ENCODE measurements around the gene LYZL4. TPM values are rescaled to one million over a fixed set of nuclear protein-coding genes. Genes with fewer than 3 reads are reported as not detected.

Gene LYZL4
- polyA plus RNA-seq, 1 donor from 2014 or later = not detected

- no peak for TF ChIP-seq TAF1 (IDR thresholded peaks at IDR 0.05; ENCODE audit: low read depth)
- TF ChIP-seq SMC3 (conservative IDR thresholded peaks at IDR 0.05; ENCODE audit: poor library complexity) = no peak
Measured at GRCh38 chr3:42408156-42408555, 2.3 kb downstream of the LYZL4 start (continued).

- Histone ChIP-seq H3K9me3 (ENCODE audit: low read length) (no peaks in the 10 kb centered on the region), H3K9me2 (ENCODE audit: insufficient read depth, low read length) (no peaks in the 10 kb centered on the region), H2AFZ (ENCODE audit: low read depth, low read length) (no peak overlapping the region), H3K4me3 (ENCODE audit: low read length) (no peak overlapping the region), H3K27ac (ENCODE audit: low read length) (no peak overlapping the region), H3K27me3 (ENCODE audit: insufficient read depth, low read depth, low read length) (no peaks in the 10 kb centered on the region), H3K4me2 (ENCODE audit: low read length) (no peak overlapping the region), H3K9ac (ENCODE audit: low read length) (no peak overlapping the region), H3F3A (ENCODE audit: insufficient read depth, low read length, poor library complexity, severe bottlenecking) (no peaks in the 10 kb centered on the region), H3K36me3 (ENCODE audit: insufficient read depth, low read length) (no peaks in the 10 kb centered on the region), H3K79me2 (replicated peaks; ENCODE audit: insufficient read depth, low read length) (no peaks in the 10 kb centered on the region), H4K20me1 (ENCODE audit: insufficient read depth) (no peaks in the 10 kb centered on the region)
- TF ChIP-seq, protein P1, sequence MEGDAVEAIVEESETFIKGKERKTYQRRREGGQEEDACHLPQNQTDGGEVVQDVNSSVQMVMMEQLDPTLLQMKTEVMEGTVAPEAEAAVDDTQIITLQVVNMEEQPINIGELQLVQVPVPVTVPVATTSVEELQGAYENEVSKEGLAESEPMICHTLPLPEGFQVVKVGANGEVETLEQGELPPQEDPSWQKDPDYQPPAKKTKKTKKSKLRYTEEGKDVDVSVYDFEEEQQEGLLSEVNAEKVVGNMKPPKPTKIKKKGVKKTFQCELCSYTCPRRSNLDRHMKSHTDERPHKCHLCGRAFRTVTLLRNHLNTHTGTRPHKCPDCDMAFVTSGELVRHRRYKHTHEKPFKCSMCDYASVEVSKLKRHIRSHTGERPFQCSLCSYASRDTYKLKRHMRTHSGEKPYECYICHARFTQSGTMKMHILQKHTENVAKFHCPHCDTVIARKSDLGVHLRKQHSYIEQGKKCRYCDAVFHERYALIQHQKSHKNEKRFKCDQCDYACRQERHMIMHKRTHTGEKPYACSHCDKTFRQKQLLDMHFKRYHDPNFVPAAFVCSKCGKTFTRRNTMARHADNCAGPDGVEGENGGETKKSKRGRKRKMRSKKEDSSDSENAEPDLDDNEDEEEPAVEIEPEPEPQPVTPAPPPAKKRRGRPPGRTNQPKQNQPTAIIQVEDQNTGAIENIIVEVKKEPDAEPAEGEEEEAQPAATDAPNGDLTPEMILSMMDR (IDR thresholded peaks at IDR 0.05; ENCODE audit: poor library complexity, severe bottlenecking) = no peak
- TF ChIP-seq TAF1 (IDR thresholded peaks at IDR 0.05; ENCODE audit: low read depth) (no peak), EZH2 (IDR thresholded peaks at IDR 0.05; ENCODE audit: borderline replicate concordance, insufficient read depth, low read length, poor library complexity, severe bottlenecking) (no peak), MXI1 (conservative IDR thresholded peaks at IDR 0.05; ENCODE audit: poor library complexity, severe bottlenecking) (no peak), POLR2AphosphoS5 (IDR thresholded peaks at IDR 0.05) (no peak), REST (IDR thresholded peaks at IDR 0.05; ENCODE audit: borderline replicate concordance) (no peak), SMC3 (conservative IDR thresholded peaks at IDR 0.05; ENCODE audit: poor library complexity) (no peak), EP300 (conservative IDR thresholded peaks at IDR 0.05; ENCODE audit: poor library complexity, severe bottlenecking) (no peak), RAD21 (conservative IDR thresholded peaks at IDR 0.05) (no peak)
Measured at GRCh38 chr3:42406727-42407450, 3.5 kb downstream of the LYZL4 start.

GRCh38 chr3:42405857-42406256 lies 4.6 kb downstream of the LYZL4 start:
- Histone ChIP-seq H3K4me2 (ENCODE audit: low read length) (no peak overlapping the region), H3K27me3 (ENCODE audit: insufficient read depth, low read depth, low read length) (no peaks in the 10 kb centered on the region), H3K27ac (ENCODE audit: low read length) (no peak overlapping the region), H3K36me3 (ENCODE audit: insufficient read depth, low read length) (no peaks in the 10 kb centered on the region), H3K9ac (ENCODE audit: low read length) (no peak overlapping the region), H4K20me1 (ENCODE audit: insufficient read depth) (no peaks in the 10 kb centered on the region), H3K9me2 (ENCODE audit: insufficient read depth, low read length) (no peaks in the 10 kb centered on the region), H3F3A (ENCODE audit: insufficient read depth, low read length, poor library complexity, severe bottlenecking) (no peaks in the 10 kb centered on the region), H3K79me2 (replicated peaks; ENCODE audit: insufficient read depth, low read length) (no peaks in the 10 kb centered on the region), H3K4me3 (ENCODE audit: low read length) (no peak overlapping the region), H2AFZ (ENCODE audit: low read depth, low read length) (no peak overlapping the region), H3K9me3 (ENCODE audit: low read length) (no peaks in the 10 kb centered on the region)
- TF ChIP-seq RAD21 (conservative IDR thresholded peaks at IDR 0.05) = no peak
- TF ChIP-seq EZH2 (IDR thresholded peaks at IDR 0.05; ENCODE audit: borderline replicate concordance, insufficient read depth, low read length, poor library complexity, severe bottlenecking) = no peak
- TF ChIP-seq MXI1 (conservative IDR thresholded peaks at IDR 0.05; ENCODE audit: poor library complexity, severe bottlenecking) = no peak
- TF ChIP-seq, protein P1 (IDR thresholded peaks at IDR 0.05; ENCODE audit: poor library complexity, severe bottlenecking) = no peak
- no peak for TF ChIP-seq SMC3 (conservative IDR thresholded peaks at IDR 0.05; ENCODE audit: poor library complexity)
- TF ChIP-seq POLR2AphosphoS5 (IDR thresholded peaks at IDR 0.05) = no peak
- TF ChIP-seq TAF1 (IDR thresholded peaks at IDR 0.05; ENCODE audit: low read depth) = no peak
- TF ChIP-seq EP300 (conservative IDR thresholded peaks at IDR 0.05; ENCODE audit: poor library complexity, severe bottlenecking) = no peak
- TF ChIP-seq REST (IDR thresholded peaks at IDR 0.05; ENCODE audit: borderline replicate concordance) = no peak
